Lower lobe of right lung (tissue), 2 donors: ENCODE measurements around the gene PRDM16. TPM values are rescaled to one million over a fixed set of nuclear protein-coding genes. Genes with fewer than 3 reads are reported as not detected.
A peak's percentile ranks its signal among the peaks of the same experiment; 100 is the strongest.

Source experiments
- ATAC-seq, 2 donors: fragments of 200-7000 bp; cut with Tn5 transposase; one replicate each; pipeline ENCODE4 v1.9.1; 2020 to 2022; ENCODE audit warnings: mild to moderate bottlenecking in 2 of 2, moderate library complexity in 2 of 2
- DNase-seq: peaks from one replicate; pipeline ENCODE4 v3.0.0-alpha.2; 2020
- H3K27ac ChIP-seq: fragments of 200-600 bp; one replicate; pipeline ENCODE4 v1.8.0; 2022
- H3K27me3 ChIP-seq: fragments of 200-600 bp; one replicate; pipeline ENCODE4 v1.8.0; 2022; ENCODE audit warnings: low read depth
- H3K36me3 ChIP-seq: fragments of 200-600 bp; one replicate; pipeline ENCODE4 v1.8.0; 2022; ENCODE audit warnings: mild to moderate bottlenecking
- H3K4me1 ChIP-seq: fragments of 200-600 bp; one replicate; pipeline ENCODE4 v1.8.0; 2022
- H3K4me3 ChIP-seq: fragments of 200-600 bp; one replicate; pipeline ENCODE4 v1.8.0; 2022; ENCODE audit warnings: mild to moderate bottlenecking
- H3K9me3 ChIP-seq: fragments of 200-600 bp; one replicate; pipeline ENCODE4 v1.8.0; 2022
- CTCF ChIP-seq: fragments of 200-600 bp; IDR thresholded peaks from one replicate; pipeline ENCODE4 v1.8.0; 2022; ENCODE audit warnings: antibody characterized with exemption, mild to moderate bottlenecking
- intact Hi-C: fragments of 100-400 bp; cut with DNase I; formaldehyde crosslinking; loops from one replicate; pipeline ENCODE4 v1.11.0; 2022
- total RNA-seq: library from RNA; stranded (reverse); fragmentation: NEBNext Ultra II Directional; extraction: Animal tissue kit (Norgen Biotek cat#: 25700); gene quantifications from one replicate; pipeline ENCODE4 v1.2.1, GENCODE V29; 2021
- donor health status: DM: no; HTN: yes; CAD: no; lungs with severe emphysema.

Gene PRDM16
- total RNA-seq, 1 donor from 2014 or later: 19.2 TPM

GRCh38 chr1:3078871-3079270, 9.9 kb downstream of the PRDM16 start:
- H3K4me3 ChIP-seq: no peak overlapping the region
- DNase-seq (no peak), ATAC-seq (peak in 1 of 2 donors; percentile 1)
- H3K9me3 ChIP-seq: no peaks in the 10 kb centered on the region
- peaks cover 61% of the 10 kb centered on the region for H3K27me3 ChIP-seq
- peaks cover 35% of the 10 kb centered on the region for H3K4me1 ChIP-seq
- no peak for TF ChIP-seq CTCF
- no peaks in the 10 kb centered on the region for H3K36me3 ChIP-seq
- H3K27ac ChIP-seq: peak overlapping the region; percentile 58
- intact Hi-C loops: no loop called here

- ATAC-seq (peak; percentile 33 to 58), DNase-seq (no peak)
- Histone ChIP-seq H3K27me3 (peaks cover 57% of the 10 kb centered on the region), H3K4me1 (peaks cover 34% of the 10 kb centered on the region), H3K9me3 (no peaks in the 10 kb centered on the region), H3K4me3 (no peak overlapping the region), H3K27ac (peak overlapping the region; percentile 58), H3K36me3 (no peaks in the 10 kb centered on the region)
- no peak for TF ChIP-seq CTCF
- intact Hi-C loops: no loop called here
These were observed 10.5 kb downstream of the PRDM16 start for GRCh38 chr1:3079381-3080052.

- intact Hi-C loops: no loop called here
- TF ChIP-seq CTCF: no peak
- Histone ChIP-seq H3K4me1 (peaks cover 26% of the 10 kb centered on the region), H3K9me3 (no peaks in the 10 kb centered on the region), H3K4me3 (no peak overlapping the region), H3K27me3 (peaks cover 49% of the 10 kb centered on the region), H3K36me3 (no peaks in the 10 kb centered on the region), H3K27ac (peak overlapping the region; percentile 58)
- DNase-seq: no peak
- ATAC-seq: no peak
These were observed 11.3 kb downstream of the PRDM16 start for GRCh38 chr1:3080053-3080955.

DNA sequence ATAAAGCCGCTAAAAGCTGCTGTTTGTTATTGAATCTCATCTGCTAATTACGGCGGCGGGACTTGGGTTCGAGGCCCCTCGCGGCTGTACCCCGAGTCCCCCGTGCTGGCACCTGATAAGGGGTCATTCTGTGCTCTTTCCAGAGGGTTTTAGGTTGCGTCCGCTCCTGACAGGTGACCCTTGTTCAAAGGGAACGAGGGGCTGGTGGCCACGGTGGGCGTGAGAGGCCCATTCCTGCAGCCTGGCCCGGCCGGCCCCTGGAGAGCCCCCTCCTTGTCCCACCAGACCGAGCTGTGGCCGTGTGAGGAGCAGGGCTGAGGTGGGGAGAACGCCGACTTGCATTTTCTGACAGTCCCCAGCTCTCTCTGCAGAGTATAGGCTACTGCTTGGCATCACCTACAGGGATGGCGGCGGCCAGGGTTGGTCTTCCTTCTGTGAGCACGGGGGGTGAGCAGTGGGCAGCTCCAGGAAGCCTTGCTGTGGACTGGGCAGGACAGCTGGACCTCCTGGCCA, 12.2 kb downstream of the PRDM16 start:
- no peak for TF ChIP-seq CTCF
- DNase-seq (no peak), ATAC-seq (no peak)
- peaks cover 17% of the 10 kb centered on the region for H3K4me1 ChIP-seq
- H3K4me3 ChIP-seq: no peak overlapping the region
- H3K27ac ChIP-seq: no peak overlapping the region
- intact Hi-C loops: no loop called here
- H3K36me3 ChIP-seq: no peaks in the 10 kb centered on the region
- peaks cover 40% of the 10 kb centered on the region for H3K27me3 ChIP-seq
- H3K9me3 ChIP-seq: no peaks in the 10 kb centered on the region

GRCh38 chr1:3082051-3082450, 13.0 kb downstream of the PRDM16 start:
- no peak for TF ChIP-seq CTCF
- Histone ChIP-seq H3K4me1 (peaks cover 13% of the 10 kb centered on the region), H3K4me3 (no peak overlapping the region), H3K27ac (no peak overlapping the region), H3K36me3 (no peaks in the 10 kb centered on the region), H3K27me3 (peaks cover 38% of the 10 kb centered on the region), H3K9me3 (no peaks in the 10 kb centered on the region)
- intact Hi-C loops: no loop called here
- DNase-seq (no peak), ATAC-seq (no peak)
